Posterior cingulate gyrus (tissue), 11 donors: ENCODE results near the gene AKAP6.
A peak's percentile ranks its signal among the peaks of the same experiment; 100 is the strongest.
"Not testable (repeated sequence)": the region's sequence is repeated elsewhere in the genome, so short reads cannot be mapped to it uniquely, and the experiment has no call there.

ENCODE experiments used
- DNase-seq, 10 donors: peaks; one replicate each; pipeline versions ENCODE4 v3.0.0 to v3.0.0-alpha.2; 2020 to 2021; ENCODE audit warnings: mixed read lengths in 3 of 10
- intact Hi-C: fragments of 100-400 bp; cut with DNase I; formaldehyde crosslinking; loops from one replicate; pipeline ENCODE4 v1.15.1; 2023

AKAP6 gene

DNA sequence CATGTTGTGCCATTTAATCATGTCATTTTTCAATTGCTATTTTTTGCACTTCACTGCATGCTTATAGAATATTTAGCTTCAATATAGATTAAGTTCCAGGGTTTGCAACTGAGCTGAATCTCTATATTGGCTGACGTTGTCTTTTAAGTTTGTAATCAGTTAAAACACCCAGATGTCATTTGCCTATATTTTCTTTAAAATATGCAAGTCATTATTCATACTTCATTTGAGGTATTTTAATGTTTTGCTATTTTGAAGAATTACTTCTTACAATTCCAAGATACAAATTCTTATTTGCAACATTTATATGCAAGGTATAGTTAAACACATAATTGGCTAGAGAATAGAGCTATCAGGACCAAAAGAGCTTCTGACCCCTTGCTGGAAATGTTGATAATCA is 434.6 kb downstream of the AKAP6 start:
- intact Hi-C loops = no loop called here
- no peak for DNase-seq

GRCh38 chr14:32764131-32764530 is 435.0 kb downstream of the AKAP6 start:
- no peak for DNase-seq
- intact Hi-C loops = no loop called here

GRCh38 chr14:32770422-32770821 is 441.3 kb downstream of the AKAP6 start:
- no peak for DNase-seq
- intact Hi-C loops = no loop called here

DNA sequence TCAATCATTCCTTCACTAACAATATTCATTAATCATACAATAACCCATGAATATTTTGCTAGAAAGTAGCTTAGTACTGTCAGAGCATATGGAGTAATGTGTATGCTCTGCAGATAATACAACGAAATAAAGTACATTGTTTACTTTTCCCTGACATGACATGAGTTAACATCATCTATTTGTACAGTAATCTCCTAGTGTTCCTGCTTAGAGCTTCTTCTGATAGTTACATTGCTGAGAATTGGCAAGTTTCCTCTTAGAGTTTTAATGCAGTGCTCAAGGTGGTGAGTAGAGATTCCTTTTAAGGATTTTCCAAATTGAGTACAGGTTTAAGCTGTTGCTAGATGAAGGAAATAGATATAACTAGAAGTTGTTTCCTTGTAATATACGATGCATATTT is 445.1 kb downstream of the AKAP6 start:
- intact Hi-C loops = no loop called here
- DNase-seq = no peak

DNA sequence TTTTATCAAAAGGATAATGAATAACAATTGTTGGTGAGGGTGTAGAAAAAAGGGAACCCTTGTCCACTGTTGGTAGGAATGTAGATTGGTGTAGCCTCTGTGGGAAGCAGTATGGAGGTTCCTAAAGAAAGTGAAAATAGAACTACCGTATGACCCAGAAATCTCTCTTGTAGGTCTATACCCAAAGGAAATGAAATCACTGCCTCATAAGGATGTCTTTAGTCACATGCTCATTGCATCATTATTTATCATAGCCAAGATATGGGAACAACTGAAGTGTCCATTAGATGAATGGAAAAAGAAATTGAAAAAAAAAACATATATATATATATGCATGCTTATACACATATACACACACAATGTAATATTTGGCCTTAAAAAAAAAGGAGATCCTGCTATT is 450.7 kb downstream of the AKAP6 start:
- no peak for DNase-seq
- intact Hi-C loops = no loop called here

- intact Hi-C loops = no loop called here
- no peak for DNase-seq
These were observed 455.3 kb downstream of the AKAP6 start for GRCh38 chr14:32784405-32784804.

DNA sequence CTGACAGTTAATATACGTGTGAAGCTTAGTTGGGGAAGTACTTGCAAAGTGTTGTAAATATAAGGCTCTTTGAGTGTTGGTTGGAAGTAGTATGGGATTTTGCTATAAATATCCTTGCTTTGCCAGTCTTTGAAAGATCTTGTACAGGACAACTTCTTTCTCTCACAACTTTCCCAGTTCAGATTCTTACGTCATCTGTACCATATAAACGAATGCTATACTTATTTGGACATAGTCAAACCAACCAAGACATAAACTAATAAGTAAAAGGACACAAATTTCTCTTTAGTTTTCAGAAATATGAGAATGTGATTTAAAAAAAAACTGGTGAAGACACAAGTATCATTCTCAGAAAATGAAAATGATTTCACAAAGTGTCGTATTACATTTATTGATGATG is 456.5 kb downstream of the AKAP6 start:
- no peak for DNase-seq
- intact Hi-C loops = no loop called here

- intact Hi-C loops = no loop called here
- no peak for DNase-seq
These were observed 457.8 kb downstream of the AKAP6 start for GRCh38 chr14:32786886-32787285.

DNA sequence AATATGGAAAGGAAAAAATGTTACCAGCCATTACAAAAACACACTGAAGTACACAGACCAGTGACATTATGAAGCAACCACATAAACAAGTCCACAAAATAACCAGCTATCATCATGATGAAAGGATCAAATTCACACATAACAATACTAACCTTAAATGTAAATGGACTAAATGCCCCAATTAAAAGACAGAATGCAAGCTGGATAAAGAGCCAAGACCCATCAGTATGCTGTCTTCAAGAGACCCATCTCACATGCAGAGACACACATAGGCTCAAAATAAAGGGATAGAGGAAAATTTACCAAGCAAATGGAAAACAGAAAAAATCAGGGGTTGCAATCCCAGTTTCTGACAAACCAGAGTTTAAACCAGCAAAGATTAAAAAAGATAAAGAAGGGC is 463.9 kb downstream of the AKAP6 start:
- DNase-seq, intact Hi-C loops: not testable (repeated sequence)

GRCh38 chr14:32800320-32800719 is 471.2 kb downstream of the AKAP6 start:
- DNase-seq = no peak

DNA sequence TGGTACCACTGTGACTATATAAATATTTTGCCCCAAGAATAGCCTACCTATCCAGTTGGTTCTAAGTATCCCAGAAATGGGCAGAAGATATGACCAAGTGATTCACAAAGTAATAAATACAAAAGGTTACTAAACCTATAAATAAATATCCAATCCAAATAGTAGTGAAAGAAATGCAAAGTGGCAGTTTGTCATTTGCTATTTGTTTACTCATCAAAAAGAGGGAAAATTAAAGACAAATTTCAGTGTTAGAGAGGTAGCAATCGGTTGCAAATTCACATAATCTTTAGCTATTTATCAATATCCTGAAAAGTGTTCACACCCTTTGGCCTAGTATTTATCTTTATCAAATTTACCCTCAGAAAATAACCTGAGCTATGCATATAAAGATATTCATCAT is 473.2 kb downstream of the AKAP6 start:
- no peak for DNase-seq
- intact Hi-C loops = no loop called here

More at GRCh38 chr14:32800320-32800719, 471.2 kb downstream of the AKAP6 start:
- intact Hi-C loops = no loop called here

GRCh38 chr14:32805979-32806378 is 476.9 kb downstream of the AKAP6 start:
- DNase-seq = no peak
- intact Hi-C loops = no loop called here

GRCh38 chr14:32808644-32809043 is 479.5 kb downstream of the AKAP6 start:
- peak in 2 of 10 donors; percentile 48 to 53 for DNase-seq
- intact Hi-C loops = no loop called here

DNA sequence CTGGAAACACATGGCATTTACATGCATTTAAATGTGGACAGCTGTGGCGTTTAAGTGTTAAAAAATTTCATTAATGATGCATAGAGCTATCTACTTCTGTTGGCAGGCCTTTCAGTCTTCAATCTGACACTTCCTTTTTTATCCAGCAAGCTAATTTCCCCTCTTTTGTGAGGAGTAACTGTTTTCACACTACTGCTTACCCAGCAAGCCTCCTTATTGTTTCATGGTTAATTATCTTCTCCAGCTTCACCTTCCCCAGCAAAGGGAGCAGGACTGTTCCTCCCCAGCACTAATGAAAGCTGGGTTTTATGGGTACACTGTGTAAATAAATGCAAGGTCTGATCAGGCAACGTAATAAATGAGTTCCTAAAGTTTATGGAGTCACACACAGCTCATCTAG is 480.2 kb downstream of the AKAP6 start:
- DNase-seq = no peak
- intact Hi-C loops = no loop called here

DNA sequence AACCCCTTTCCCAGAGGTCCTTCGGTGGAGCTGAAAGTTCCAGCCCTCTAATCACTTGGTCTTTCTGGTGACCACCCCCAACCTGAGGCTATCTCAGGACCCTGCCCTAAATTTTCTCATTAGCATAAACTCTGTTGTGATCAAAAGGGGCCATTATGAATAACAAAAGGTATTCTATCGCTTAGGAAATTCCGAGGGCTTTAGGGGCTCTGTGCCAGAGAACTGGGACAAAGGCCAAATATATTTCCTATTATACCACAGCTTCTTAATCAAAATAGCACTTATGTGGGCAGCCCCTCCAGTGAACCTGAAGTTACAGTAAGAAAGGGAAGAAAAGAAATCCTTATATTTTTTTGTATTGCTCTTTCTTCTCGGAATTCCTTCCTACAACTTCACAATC is 484.3 kb downstream of the AKAP6 start:
- intact Hi-C loops = no loop called here
- no peak for DNase-seq

- intact Hi-C loops = no loop called here
- no peak for DNase-seq
These were observed 485.6 kb downstream of the AKAP6 start for GRCh38 chr14:32814721-32815120.

- DNase-seq = no peak
- intact Hi-C loops = no loop called here
These were observed 487.5 kb downstream of the AKAP6 start for GRCh38 chr14:32816588-32816987.

DNA sequence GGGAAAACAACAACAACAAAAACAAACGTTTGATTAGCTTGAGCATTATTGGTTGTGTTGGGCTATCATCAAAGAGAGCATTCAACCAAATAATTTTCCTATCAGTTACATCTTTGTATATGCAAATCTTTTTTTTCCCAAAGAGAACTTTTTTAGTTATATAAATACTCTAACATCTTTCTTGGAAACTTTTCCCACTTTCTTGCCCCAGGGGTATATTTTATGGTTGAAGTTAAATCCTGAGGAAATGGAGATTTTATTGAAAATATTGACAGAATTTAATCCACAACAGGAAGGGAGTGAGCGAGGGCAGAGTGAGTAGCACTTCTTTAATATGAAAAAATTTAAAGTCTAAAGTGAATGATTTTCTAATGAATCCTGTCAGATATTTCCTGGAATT is 488.7 kb downstream of the AKAP6 start:
- no peak for DNase-seq
- intact Hi-C loops = no loop called here

GRCh38 chr14:32818581-32818980 is 489.5 kb downstream of the AKAP6 start:
- no peak for DNase-seq
- intact Hi-C loops = no loop called here

GRCh38 chr14:32820181-32820580 is 491.1 kb downstream of the AKAP6 start:
- intact Hi-C loops = no loop called here
- DNase-seq = no peak

DNA sequence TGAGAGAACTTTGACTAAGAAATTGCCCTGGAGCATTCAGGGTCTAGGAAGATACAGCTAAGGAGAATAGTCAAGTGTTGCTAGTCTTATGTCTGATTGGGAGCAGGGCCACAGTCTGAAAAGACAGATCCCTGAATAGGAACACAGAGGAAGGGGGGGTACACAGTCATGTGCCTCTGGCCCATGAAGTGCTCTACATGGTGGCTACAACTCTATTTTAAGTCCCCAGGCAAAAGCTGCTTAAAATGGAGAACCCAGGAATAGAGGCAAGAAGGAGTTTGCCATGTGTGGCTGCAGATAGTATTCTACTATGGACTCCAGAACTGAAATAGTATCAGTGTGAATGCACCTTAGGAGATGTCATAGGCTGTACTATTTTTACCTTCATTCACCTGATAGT is 491.6 kb downstream of the AKAP6 start:
- intact Hi-C loops = no loop called here
- no peak for DNase-seq

GRCh38 chr14:32821964-32822653 is 493.0 kb downstream of the AKAP6 start:
- intact Hi-C loops = no loop called here
- no peak for DNase-seq

DNA sequence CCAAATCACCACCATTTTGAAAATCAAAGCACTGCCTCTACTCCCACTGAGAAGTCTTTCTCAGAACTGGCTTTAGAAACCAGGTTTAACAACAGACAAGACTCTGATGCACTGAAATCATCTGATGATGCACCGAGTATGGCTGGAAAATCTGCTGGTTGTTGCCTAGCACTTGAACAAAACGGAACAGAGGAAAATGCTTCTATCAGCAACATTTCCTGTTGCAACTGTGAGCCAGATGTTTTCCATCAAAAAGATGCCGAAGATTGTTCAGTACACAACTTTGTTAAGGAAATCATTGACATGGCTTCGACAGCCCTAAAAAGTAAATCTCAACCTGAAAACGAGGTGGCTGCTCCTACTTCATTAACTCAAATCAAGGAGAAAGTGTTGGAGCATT is 494.6 kb downstream of the AKAP6 start:
- intact Hi-C loops = no loop called here
- DNase-seq = no peak
